ENCODE results near the gene SOCS1.
"Not testable (repeated sequence)": the region's sequence is repeated elsewhere in the genome, so short reads cannot be mapped to it uniquely, and the experiment has no call there.

SOCS1 gene

DNA sequence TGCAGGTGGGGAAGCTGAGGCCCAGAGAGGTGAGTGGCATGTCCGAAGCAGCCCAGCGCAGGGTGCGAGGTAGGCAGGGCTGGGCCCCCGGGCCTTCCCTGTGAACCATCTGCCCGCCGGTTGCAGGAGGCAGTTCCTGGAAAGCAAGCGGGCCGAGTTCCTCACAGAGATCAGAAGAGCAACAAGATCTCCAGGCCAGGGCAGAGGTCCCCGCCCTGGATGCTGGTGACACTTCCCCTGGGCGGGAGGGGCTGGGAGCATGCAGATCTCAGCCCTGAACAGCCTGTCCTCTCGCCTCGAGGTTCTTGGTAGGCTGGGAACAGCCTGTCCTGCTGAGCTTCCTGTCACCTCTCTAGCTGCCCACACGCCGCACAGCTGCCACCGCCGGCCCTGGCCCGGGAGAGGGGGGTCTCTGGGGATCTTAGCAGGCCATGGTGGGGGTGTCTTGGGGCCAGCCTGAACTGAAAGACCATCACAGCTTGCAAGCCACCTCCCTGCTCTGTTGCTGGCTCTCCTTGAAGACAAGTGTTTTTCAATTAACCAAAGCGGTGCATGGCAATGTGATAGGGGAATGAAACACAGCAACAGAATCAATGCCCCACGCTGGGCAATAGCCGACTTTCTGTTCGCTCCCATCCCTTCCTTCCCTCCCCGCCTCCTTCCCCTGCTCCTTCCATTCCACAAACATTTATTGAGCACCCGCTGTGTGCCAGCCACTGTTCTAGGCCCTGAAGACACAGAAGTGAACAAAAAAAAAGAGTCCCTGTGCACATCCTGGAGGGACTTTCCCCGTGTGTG is 31.7 kb downstream of the SOCS1 start:
- peak; percentile 85 for DNase-seq

GRCh38 chr16:11220507-11220906 is 35.5 kb downstream of the SOCS1 start:
- DNase-seq, result not testable (repeated sequence)

DNA sequence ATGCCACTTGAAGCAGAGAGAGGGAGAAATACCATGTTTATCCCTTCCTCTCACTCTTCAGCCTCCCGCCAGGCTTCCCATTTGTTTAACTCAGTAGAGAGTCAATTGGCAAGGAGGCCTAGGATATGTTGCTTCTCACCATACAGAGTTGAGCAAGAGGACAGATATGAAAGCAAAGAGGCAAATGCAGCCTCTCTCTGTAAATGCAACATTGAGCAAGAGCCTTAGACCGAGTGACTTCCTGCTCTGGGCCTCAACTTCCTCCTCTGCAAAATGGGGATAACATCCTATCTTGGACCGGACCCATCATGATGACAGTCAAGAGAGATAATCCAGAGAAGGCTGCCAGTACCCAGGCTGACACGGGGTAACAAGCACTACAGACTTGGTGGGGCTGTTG is 36.8 kb downstream of the SOCS1 start:
- no peak for DNase-seq

DNA sequence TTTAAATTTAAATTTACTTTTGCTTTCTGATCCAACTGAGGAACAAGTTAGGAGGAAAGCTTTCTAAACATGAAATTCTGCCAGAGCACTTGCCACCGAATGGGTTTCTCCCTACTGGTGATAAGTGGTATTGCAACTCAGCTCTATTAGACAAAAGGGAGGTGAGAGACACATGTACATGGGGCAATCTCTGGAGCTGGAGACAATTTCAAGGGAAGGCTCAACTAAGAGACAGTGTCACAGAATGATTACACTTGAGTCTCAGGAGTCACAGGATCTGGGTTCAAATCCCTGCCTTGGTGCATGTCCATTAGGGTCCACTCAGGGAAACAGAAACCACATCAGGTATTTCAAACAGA is 37.4 kb downstream of the SOCS1 start:
- no peak for DNase-seq

DNA sequence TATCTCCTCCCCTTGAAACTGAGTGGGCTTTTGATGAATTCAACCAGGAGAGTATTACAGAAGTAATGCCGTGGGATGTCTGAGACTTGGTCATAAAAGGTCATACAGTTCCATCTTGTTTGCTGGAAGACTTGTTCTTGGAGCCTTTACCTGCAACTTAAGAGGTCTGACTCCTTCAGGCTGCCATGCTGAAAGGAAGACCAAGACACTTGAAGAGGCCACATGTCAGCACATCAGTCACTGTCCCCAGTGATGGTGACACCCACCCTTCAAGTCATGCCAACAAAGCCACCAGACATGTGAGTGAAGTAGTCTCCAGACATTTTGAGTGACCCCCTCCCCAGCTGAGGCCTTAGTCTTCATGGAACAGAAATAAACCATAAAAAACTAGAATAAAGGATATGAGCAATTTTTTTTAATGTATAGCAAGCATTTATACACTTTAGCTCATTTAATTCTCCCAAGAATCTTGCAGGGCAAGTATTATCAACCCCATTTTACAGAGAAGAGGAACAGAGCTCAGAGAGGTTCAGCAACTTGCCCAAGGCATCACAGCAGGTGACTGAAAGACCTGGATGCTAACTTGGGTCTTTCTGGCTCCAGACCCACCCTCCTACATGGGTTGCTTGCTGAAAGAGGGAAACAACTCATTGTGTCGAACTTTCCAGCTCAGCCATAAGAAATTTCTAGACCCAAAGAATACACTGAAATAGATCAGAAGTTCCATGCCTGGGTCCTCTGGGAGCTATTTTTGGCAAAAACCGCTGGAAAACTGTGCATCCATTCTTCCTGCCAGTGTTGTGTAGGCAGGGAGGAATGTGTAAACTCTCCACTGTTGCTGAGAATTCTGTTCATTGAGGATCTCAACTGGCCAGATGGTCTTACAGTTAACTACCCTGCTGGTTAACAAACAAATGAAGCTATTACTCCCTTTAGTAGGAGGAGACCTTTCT is 38.1 kb downstream of the SOCS1 start:
- DNase-seq, result no peak

- no peak for DNase-seq
Observed at GRCh38 chr16:11215935-11216556, 40.0 kb downstream of the SOCS1 start.

DNA sequence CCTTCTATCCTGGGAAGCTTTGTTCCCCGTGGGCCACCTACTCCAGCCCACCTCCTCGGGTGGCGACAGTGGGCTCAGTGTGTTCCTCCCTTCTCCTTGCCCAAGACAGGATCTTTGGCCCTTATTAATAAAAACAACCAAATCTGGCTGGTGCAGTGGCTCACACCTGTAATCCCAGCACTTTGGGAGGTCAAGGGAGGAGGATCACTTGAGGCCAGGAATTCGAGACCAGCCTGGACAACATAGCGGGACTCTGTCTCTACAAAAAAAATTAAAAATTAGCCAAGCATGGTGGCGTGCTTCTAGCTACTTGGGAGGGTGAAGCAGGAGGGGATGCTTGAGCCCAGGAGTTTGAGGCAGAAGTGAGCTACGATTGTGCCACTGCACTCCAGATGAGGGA is 42.2 kb downstream of the SOCS1 start:
- no peak for DNase-seq

- DNase-seq, result no peak
Observed at GRCh38 chr16:11213373-11213772, 42.6 kb downstream of the SOCS1 start.

- no peak for DNase-seq
Observed at GRCh38 chr16:11212798-11213196, 43.2 kb downstream of the SOCS1 start.

- DNase-seq, result no peak
Observed at GRCh38 chr16:11211977-11212797, 43.8 kb downstream of the SOCS1 start.

- no peak for DNase-seq
Observed at GRCh38 chr16:11211061-11211976, 44.7 kb downstream of the SOCS1 start.

- DNase-seq, result no peak
Observed at GRCh38 chr16:11210260-11210659, 45.7 kb downstream of the SOCS1 start.

DNA sequence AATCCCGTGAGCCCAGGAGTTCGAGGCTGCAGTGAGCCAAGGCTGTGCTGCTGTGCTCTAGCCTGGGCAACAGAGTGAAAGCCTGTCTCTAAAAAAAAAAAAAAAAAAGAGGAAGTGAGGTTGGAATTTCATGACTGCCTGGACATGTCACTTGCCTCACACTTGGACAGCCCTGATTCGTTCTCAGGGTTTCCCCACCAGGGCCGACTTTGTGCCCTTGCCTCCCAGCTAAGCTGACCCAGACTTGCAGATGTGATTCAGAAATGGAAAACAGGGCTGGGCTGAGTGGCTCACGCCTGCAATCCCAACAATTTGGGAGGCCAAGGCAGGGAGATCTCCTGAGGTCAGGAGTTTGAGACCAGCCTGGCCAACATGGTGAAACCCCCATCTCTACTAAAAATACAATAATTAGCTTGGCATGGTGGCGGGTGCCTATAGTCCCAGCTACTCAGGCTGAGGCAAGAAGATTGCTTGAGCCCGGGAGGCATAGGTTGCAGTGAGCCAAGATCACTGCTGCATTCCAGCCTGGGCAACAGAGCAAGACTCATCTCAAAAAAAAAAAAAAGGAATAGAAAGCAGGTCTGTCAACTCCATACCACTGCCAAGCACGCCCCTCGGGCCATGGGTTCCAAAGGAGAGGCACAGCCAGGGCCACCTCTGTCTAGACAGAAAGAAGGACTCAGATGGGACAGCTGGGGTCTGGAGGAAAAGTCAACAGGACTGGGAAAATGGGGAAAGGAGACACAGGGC is 46.9 kb downstream of the SOCS1 start:
- DNase-seq, result no peak

GRCh38 chr16:11207646-11208045 is 48.4 kb downstream of the SOCS1 start:
- DNase-seq, result no peak

DNA sequence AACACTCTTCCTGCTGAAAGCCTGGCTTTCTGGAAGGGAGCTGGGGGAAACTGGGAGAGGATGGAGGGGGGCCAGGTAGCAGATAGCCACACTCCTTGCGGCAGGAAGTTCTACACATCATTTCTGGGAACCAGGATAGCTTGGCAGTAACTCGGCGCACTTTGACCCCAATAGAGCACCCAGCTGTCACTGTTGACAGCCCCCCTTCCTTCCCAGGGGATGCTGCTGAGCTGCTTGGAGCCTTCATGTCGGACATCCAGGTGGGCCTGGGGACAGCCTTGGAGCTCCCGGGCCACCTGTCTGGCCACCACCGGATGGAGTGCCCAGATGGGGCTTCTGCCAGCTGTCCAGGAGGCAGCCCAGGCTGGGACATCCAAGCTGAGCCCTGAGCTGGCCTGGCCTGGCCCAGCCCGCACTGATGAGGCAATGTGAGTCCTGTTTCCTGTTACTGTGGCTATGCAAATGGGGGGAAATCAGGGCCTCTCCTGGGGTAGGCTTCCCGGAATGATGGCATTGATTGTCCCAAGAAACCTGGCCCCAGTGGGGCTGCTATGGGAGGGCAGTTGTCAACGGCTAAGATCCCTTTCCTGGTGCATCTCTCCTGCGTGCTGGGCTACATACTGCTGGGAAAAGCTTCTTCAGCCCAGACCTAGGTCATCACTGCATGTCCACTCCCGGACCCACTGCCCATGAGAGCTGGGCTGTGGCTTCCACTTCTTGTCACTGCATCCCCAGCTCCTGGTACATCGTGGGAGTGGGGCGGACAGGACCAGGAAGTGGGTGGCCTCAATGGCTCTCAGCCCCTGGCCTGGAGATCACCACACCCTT is 50.0 kb downstream of the SOCS1 start:
- DNase-seq, result no peak

DNA sequence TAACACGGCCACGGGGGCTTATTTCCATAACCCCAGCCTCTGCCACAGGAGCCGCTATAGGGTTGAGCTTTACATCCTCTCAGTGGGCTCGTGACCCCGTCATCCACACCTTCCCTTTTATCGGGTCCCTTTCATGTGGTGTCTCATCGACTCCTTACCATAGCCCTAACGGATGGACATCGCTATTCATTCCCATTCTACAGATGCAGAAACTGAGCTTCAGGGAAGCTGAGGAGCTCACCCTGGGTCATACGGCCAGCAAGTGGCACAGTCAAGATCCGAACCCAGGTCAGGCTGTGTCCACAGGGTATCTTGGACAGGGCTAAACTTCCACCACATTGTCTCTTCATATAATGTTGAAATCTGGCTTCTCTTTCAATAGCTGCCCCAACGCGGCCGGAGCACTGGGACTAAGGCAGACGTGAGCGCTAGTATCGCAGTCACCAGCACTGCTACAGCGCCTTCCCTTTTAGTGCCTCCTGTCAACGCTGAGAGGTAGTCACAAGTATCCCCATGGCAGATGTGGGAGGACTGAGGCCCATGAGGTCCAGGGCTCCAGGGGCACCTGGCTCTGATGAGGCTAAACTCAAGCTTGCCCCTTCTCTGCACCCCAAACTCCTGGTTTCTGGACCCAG is 50.8 kb downstream of the SOCS1 start:
- no peak for DNase-seq

GRCh38 chr16:11204513-11205047 is 51.4 kb downstream of the SOCS1 start:
- DNase-seq, result no peak
